GM12878 (cell line): ENCODE results near the gene DDX10. TPM values are rescaled to one million over a fixed set of nuclear protein-coding genes. Genes with fewer than 3 reads are reported as not detected.

Experiments used
- ATAC-seq: fragments of 200-7000 bp; cut with Tn5 transposase; 3 replicates; pipeline ENCODE4 v1.9.1; 2020; ENCODE audit warnings: mild to moderate bottlenecking, moderate library complexity
- BruUV-seq: library from RNA; stranded (reverse); fragments of 400-500 nt; replicated peaks from 2 replicates; lab custom pipeline; 2021; lab: Mats Ljungman, UMichigan
- CTCF ChIA-PET: fragments of 300-600 bp; sonication (Branson Sonifier 250); formaldehyde crosslinking; extraction: SDS; loops from one replicate; lab custom pipeline; 2021; ENCODE audit warnings: inconsistent platforms; lab: Yijun Ruan, JAX
- POLR2A ChIA-PET: fragments of 350-600 bp; formaldehyde crosslinking; extraction: SDS; loops from one replicate; lab custom pipeline; 2021; ENCODE audit warnings: inconsistent platforms; lab: Charles Lee
- RAD21 ChIA-PET: fragments of 300-600 bp; sonication (Branson Sonifier 250); formaldehyde crosslinking; loops from one replicate; lab custom pipeline; 2023; ENCODE audit warnings: antibody characterized with exemption; ENCODE audit not compliant: unreplicated experiment; lab: Charles Lee
- SMC1A ChIA-PET: fragments of 300-600 bp; sonication (Branson Sonifier 250); formaldehyde crosslinking; loops from one replicate; lab custom pipeline; 2023; ENCODE audit not compliant: unreplicated experiment, uncharacterized antibody; lab: Charles Lee
- DNase-seq: peaks from one replicate; pipeline ENCODE4 v3.0.0-alpha.2; 2011; ENCODE audit warnings: low read depth, low spot score
- FAIRE-seq: peaks from 3 replicates; lab custom pipeline; 2011; peaks lifted over from hg19 to GRCh38; lab: Jason Lieb, UNC
- H2AFZ ChIP-seq: 2 replicates; pipeline ENCODE4 v1.6.0; 2011; ENCODE audit warnings: low read depth, low read length, control low read depth; ENCODE audit not compliant: control insufficient read depth
- H3K27ac ChIP-seq: 2 replicates; pipeline ENCODE4 v1.5.1; 2011; ENCODE audit warnings: control low read depth; ENCODE audit not compliant: control insufficient read depth, insufficient read depth
- H3K27me3 ChIP-seq, 2 experiments: replicated peaks in 1 of 2; 2 replicates each; pipeline versions ENCODE4 v1.6.0 to v1.6.1; 2011; ENCODE audit warnings: low read length in 1 of 2; ENCODE audit not compliant: control insufficient read depth in 2 of 2, insufficient read depth in 2 of 2
- H3K36me3 ChIP-seq, 2 experiments: 2 replicates each; pipeline ENCODE4 v1.5.1; 2011; ENCODE audit warnings: low read length in 1 of 2; ENCODE audit not compliant: control insufficient read depth in 2 of 2, insufficient read depth in 2 of 2
- H3K4me1 ChIP-seq: 2 replicates; pipeline ENCODE4 v1.6.1; 2011; ENCODE audit warnings: mild to moderate bottlenecking, low read length, moderate library complexity, mixed read lengths; ENCODE audit not compliant: control insufficient read depth, insufficient read depth
- H3K4me2 ChIP-seq: 2 replicates; pipeline ENCODE4 v1.6.0; 2011; ENCODE audit warnings: control low read depth; ENCODE audit not compliant: control insufficient read depth, insufficient read depth
- H3K4me3 ChIP-seq: fragments of 200-600 bp; sonication (generic); 2 replicates; pipeline ENCODE4 v1.5.1; 2016
- H3K79me2 ChIP-seq: 2 replicates; pipeline ENCODE4 v1.6.0; 2011; ENCODE audit warnings: low read length; ENCODE audit not compliant: control insufficient read depth, insufficient read depth
- H3K9ac ChIP-seq: 2 replicates; pipeline ENCODE4 v1.8.0; 2011; ENCODE audit warnings: low read length, control low read depth, mixed read lengths; ENCODE audit not compliant: control insufficient read depth, insufficient read depth
- H3K9me3 ChIP-seq: replicated peaks from 3 replicates; pipeline ENCODE4 v1.5.1; 2011; ENCODE audit warnings: mild to moderate bottlenecking, low read length; ENCODE audit not compliant: control insufficient read depth, insufficient read depth
- H4K20me1 ChIP-seq: 2 replicates; pipeline ENCODE4 v1.6.0; 2011; ENCODE audit not compliant: control insufficient read depth, insufficient read depth
- CEBPB ChIP-seq, 2 experiments: fragments of 150-350 bp in 1 of 2; IDR thresholded peaks; 2 replicates each; pipeline ENCODE4 v1.6.1; 2012 to 2014; ENCODE audit warnings: low read depth in 2 of 2, low read length in 2 of 2, borderline replicate concordance in 1 of 2, inconsistent platforms in 1 of 2
- ELK1 ChIP-seq: IDR thresholded peaks from 2 replicates; pipeline ENCODE4 v1.6.1; 2012; ENCODE audit warnings: low read depth, low read length, improper control_type of control experiment
- JUND ChIP-seq: IDR thresholded peaks from 2 replicates; pipeline ENCODE4 v1.6.1; 2012; ENCODE audit warnings: low read depth, mild to moderate bottlenecking, low read length, improper control_type of control experiment, moderate library complexity
- SIX5 ChIP-seq: IDR thresholded peaks from 2 replicates; pipeline ENCODE4 v1.6.1; 2011; ENCODE audit warnings: mild to moderate bottlenecking, low read depth, low read length, moderate library complexity; ENCODE audit not compliant: severe bottlenecking
- TAF1 ChIP-seq: IDR thresholded peaks from 2 replicates; pipeline ENCODE4 v1.6.1; 2011; ENCODE audit warnings: mild to moderate bottlenecking, low read depth, low read length, borderline replicate concordance
- ZNF384 ChIP-seq: IDR thresholded peaks from 2 replicates; pipeline ENCODE4 v1.6.1; 2012; ENCODE audit warnings: low read depth, mild to moderate bottlenecking, low read length, improper control_type of control experiment, borderline replicate concordance
- ZNF622 ChIP-seq: fragments of 450-650 bp; IDR thresholded peaks from 2 replicates; pipeline ENCODE4 v1.6.1; 2017; ENCODE audit warnings: mild to moderate bottlenecking, inconsistent platforms
- ZZZ3 ChIP-seq: IDR thresholded peaks from 2 replicates; pipeline ENCODE4 v1.6.1; 2011; ENCODE audit warnings: low read depth; ENCODE audit not compliant: control insufficient read depth, insufficient read length
- WGBS: methylation state at CpG from one replicate; pipeline ENCODE4 v1.1.6; 2016; ENCODE audit warnings: low lambda C conversion rate; ENCODE audit not compliant: insufficient replicate concordance, insufficient coverage; ENCODE audit errors: missing lambda C conversion rate; 5-methylcytosine and 5-hydroxymethylcytosine counted together
- in situ Hi-C: fragments of 300-500 bp; cut with MboI; formaldehyde crosslinking; loops from 9 replicates; pipeline ENCODE4 v1.14.3; 2018; ENCODE audit warnings: mixed read lengths
- intact Hi-C: fragments of 100-400 bp; cut with micrococcal nuclease; formaldehyde crosslinking; loops from one replicate; pipeline ENCODE4 v1.14.2; 2022; ENCODE audit not compliant: unreplicated experiment
- polyA plus RNA-seq, 11 experiments: library from polyadenylated mRNA; depleted of rRNA in 4 of 11; unstranded in 6 of 11; stranded (reverse) in 5 of 11; fragments of >200 nt; fragmentation: Nextera tagmentation in 4 of 11; fragmentation: Illumina TruSeq in 1 of 11; extraction: Ambion mirVana in 4 of 11; extraction: Trizol in 1 of 11; gene quantifications; 1 replicate in 1 of 11; 2 replicates in 10 of 11; pipeline versions ENCODE4 v1.2.1 to v1.2.3, GENCODE V29; 2011 to 2016; ENCODE audit warnings: inconsistent platforms in 2 of 11, missing spikeins in 2 of 11, low read depth in 1 of 11
- total RNA-seq, 4 experiments: library from RNA; depleted of rRNA in 3 of 4; stranded (reverse); fragments of >200 nt in 3 of 4; fragmentation: Illumina TruSeq in 1 of 4; extraction: Trizol in 1 of 4; gene quantifications; 2 replicates each; pipeline versions ENCODE4 v1.2.1 to v1.2.3, GENCODE V29; 2013 to 2021
- TF ChIP-seq, protein P1 (sequence below): fragments of 450-650 bp; formaldehyde crosslinking; IDR thresholded peaks from 2 replicates; pipeline ENCODE4 v1.4.0; 2022; ENCODE audit warnings: mild to moderate bottlenecking, moderate library complexity

Gene DDX10
- total and polyA plus RNA-seq, 10 of the 15 experiments (the other 5 are each of a cell fraction or from before 2014, with no cell fraction given) = 20.9 to 51.5 (median 31.9) TPM

- H3K79me2 ChIP-seq = no peaks in the 10 kb centered on the region
- ATAC-seq (no peak), DNase-seq (no peak)
- no peak overlapping the region for H3K9ac ChIP-seq
- no peaks in the 10 kb centered on the region for H3K36me3 ChIP-seq
- ChIA-PET SMC1A (interaction anchor here (0.5 to 1.1 kb wide), 2 partner anchors 259 to 263 kb away, joined by 3 to 4 read pairs; no protein-coding TSS in a partner anchor), CTCF (no interaction called here)
- intact Hi-C loops = no loop called here
- TF ChIP-seq ZNF622 (no peak), SIX5 (no peak), ZZZ3 (no peak), TAF1 (no peak), ZNF384 (no peak), JUND (no peak), CEBPB (IDR thresholded peaks at IDR 0.05; ENCODE audit: borderline replicate concordance in 1 of 2, low read depth in 2 of 2, low read length in 2 of 2) (no peak), ELK1 (no peak)
- TF ChIP-seq, protein P1, sequence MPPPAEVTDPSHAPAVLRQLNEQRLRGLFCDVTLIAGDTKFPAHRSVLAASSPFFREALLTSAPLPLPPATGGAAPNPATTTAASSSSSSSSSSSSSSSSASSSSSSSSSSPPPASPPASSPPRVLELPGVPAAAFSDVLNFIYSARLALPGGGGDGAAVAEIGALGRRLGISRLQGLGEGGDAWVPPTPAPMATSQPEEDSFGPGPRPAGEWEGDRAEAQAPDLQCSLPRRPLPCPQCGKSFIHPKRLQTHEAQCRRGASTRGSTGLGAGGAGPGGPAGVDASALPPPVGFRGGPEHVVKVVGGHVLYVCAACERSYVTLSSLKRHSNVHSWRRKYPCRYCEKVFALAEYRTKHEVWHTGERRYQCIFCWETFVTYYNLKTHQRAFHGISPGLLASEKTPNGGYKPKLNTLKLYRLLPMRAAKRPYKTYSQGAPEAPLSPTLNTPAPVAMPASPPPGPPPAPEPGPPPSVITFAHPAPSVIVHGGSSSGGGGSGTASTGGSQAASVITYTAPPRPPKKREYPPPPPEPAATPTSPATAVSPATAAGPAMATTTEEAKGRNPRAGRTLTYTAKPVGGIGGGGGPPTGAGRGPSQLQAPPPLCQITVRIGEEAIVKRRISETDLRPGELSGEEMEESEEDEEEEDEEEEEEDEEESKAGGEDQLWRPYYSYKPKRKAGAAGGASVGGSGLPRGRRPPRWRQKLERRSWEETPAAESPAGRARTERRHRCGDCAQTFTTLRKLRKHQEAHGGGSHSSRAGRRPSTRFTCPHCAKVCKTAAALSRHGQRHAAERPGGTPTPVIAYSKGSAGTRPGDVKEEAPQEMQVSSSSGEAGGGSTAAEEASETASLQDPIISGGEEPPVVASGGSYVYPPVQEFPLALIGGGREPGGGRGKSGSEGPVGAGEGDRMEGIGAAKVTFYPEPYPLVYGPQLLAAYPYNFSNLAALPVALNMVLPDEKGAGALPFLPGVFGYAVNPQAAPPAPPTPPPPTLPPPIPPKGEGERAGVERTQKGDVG (CRISPR knock-in tag) = no peak
- TF ChIP-seq, all 136 proteins: peak for 0
- H3K27me3 ChIP-seq = no peaks in the 10 kb centered on the region
- BruUV-seq = no TSS peak
- no peaks in the 10 kb centered on the region for H3K9me3 ChIP-seq
- no peaks in the 10 kb centered on the region for H4K20me1 ChIP-seq
- no peak overlapping the region for H3K4me2 ChIP-seq
- H3K4me3 ChIP-seq = no peak overlapping the region
- ChIA-PET RAD21 (interaction anchor here (0.9 kb wide), 1 partner anchor 245 kb away, joined by 3 read pairs; no protein-coding TSS in a partner anchor), POLR2A (no interaction called here)
- H3K27ac ChIP-seq = no peak overlapping the region
- 67% methylated on average over 5 of the region's 5 CpGs for WGBS
- FAIRE-seq = no peak
- in situ Hi-C loops = no loop called here
- no peaks in the 10 kb centered on the region for H3K4me1 ChIP-seq
- H2AFZ ChIP-seq = no peak overlapping the region
Measured at GRCh38 chr11:108960501-108960900, 295.6 kb downstream of the DDX10 start.
